RWPE1 (cell line): Measurements from ENCODE around the gene LRRC23.

Experiments
- CTCF ChIA-PET: fragments of 350-600 bp; sonication (Branson Sonifier 250); formaldehyde crosslinking; extraction: SDS; loops from one replicate; lab custom pipeline; 2021; lab: Yijun Ruan, JAX
- POLR2A ChIA-PET: fragments of 400-600 bp; formaldehyde crosslinking; extraction: SDS; loops from one replicate; lab custom pipeline; 2020; ENCODE audit warnings: antibody characterized with exemption; ENCODE audit not compliant: low non-redundant PET; lab: Yijun Ruan, JAX
- DNase-seq: peaks from one replicate; pipeline ENCODE4 v3.0.0; 2012; ENCODE audit warnings: low spot score
- H3K27ac ChIP-seq: fragments of 450-650 bp; 2 replicates; pipeline ENCODE4 v1.5.1; 2017
- TF ChIP-seq, protein P1 (sequence below): fragments of 450-650 bp; conservative IDR thresholded peaks from 2 replicates; pipeline ENCODE4 v1.5.1; 2017; ENCODE audit warnings: low read depth, mild to moderate bottlenecking

The LRRC23 gene

DNA sequence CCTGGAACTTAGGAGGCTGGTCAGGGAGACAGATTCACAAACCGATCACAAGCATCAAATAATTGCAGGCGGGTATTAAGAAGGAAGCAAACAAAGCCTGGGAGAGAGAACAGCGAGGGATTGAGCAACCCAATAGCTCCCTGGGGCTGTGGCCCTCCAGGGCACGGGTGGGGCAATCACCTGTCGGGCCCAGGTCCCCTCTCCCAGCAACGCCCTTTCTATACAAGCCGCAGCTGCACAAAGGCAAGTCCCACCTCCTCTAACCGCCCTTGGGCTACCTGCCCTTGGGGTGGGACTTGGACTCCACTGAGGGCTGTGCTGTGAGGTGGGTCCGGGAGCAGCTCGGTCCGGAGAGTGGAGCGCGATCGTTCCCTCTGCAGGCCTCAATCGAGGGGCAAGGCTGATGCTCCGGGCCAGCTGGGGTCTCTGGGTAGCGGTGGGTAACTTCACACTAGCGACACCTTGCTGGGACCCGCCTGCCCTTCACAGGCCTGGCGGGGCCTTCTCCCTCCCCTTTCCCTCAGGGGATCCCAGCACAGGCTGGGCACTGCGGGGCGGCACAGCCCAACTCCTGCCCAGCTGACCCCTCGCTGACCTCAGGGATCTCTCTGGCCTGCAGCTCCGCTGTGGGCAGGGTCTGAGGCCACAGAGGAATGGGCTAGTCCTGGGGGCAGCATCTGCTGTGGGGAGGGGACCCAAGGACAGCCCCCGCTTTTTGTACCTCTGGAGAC lies 57.8 kb downstream of the LRRC23 start:
- peak overlapping the region; percentile 72 for H3K27ac ChIP-seq
- CTCF ChIA-PET = interaction anchor here (0.7 to 2.5 kb wide), 5 partner anchors 10 to 213 kb away, joined by 3 to 14 read pairs (median 6); partner anchors contain the start of genes C12orf57, C1RL and RNU7-1

DNA sequence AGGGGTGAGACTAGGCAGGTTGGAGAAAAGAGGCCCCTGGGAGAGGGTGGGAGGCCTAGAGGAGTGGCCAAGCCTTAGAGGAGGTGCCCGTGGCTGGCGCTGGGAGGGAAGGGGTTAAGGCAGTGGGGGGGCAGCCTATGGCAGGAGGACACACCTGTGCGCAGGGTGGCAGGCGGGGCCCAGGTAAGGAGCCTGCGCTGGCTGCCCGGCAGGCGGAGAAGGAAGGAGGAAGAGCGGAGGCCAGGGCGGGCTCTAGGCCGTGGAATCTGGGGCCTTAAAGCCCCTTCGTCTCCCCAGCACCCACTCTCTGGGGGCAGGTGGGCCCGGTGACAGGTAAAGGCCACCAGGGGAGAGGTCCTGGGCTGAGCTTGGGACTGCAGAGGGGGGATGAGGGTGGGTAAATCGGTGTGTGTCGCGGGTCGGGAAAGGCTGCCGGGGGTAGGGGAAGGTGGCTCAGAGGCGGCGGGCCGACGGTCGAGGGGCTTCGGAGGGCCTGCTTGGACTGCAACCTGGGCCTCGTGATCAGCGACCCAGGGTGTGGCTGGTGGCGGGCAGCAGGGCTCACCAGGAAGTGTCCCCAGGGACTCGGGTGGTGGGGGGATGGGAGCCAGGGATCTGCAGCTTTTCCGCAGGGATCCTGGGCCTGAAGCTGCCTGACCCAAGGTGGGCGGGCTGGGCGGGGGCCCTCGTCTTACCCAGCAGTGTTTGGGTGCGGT lies 58.6 kb downstream of the LRRC23 start:
- peak; percentile 88 for DNase-seq
- H3K27ac ChIP-seq = peak overlapping the region; percentile 72
- CTCF ChIA-PET = interaction anchor here (0.5 to 2.7 kb wide), 3 partner anchors 11 to 18 kb away, joined by 5 to 14 read pairs (median 14); partner anchors contain the start of genes C12orf57 and RNU7-1
- TF ChIP-seq, protein P1, sequence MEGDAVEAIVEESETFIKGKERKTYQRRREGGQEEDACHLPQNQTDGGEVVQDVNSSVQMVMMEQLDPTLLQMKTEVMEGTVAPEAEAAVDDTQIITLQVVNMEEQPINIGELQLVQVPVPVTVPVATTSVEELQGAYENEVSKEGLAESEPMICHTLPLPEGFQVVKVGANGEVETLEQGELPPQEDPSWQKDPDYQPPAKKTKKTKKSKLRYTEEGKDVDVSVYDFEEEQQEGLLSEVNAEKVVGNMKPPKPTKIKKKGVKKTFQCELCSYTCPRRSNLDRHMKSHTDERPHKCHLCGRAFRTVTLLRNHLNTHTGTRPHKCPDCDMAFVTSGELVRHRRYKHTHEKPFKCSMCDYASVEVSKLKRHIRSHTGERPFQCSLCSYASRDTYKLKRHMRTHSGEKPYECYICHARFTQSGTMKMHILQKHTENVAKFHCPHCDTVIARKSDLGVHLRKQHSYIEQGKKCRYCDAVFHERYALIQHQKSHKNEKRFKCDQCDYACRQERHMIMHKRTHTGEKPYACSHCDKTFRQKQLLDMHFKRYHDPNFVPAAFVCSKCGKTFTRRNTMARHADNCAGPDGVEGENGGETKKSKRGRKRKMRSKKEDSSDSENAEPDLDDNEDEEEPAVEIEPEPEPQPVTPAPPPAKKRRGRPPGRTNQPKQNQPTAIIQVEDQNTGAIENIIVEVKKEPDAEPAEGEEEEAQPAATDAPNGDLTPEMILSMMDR = no peak
- POLR2A ChIA-PET = interaction anchor here (1.2 to 2.7 kb wide), 5 partner anchors 17 to 34 kb away, joined by 5 to 24 read pairs (median 12); partner anchors contain the start of genes C12orf57 and RNU7-1

More for the DNA sequence above, 57.8 kb downstream of the LRRC23 start:
- POLR2A ChIA-PET = interaction anchor here (1.2 to 2.7 kb wide), 3 partner anchors 16 to 33 kb away, joined by 5 to 24 read pairs (median 12); partner anchors contain the start of genes C12orf57 and RNU7-1
- no peak for DNase-seq
- TF ChIP-seq, protein P1 = no peak
